ENCODE data around the gene BCAS1. TPM values are rescaled to one million over a fixed set of nuclear protein-coding genes. Genes with fewer than 3 reads are reported as not detected.
A peak's percentile ranks its signal among the peaks of the same experiment; 100 is the strongest.

The BCAS1 gene
- total RNA-seq, 1 experiment from 2014 or later: 1.8 TPM

GRCh38 chr20:54079652-54080051 is 9.3 kb upstream of the BCAS1 start:
- H3K4me1 ChIP-seq (replicated peaks): no peaks in the 10 kb centered on the region
- no peak for DNase-seq (ENCODE audit: low read depth in 1 of 2, low spot score in 2 of 2)
- no peaks in the 10 kb centered on the region for H3K36me3 ChIP-seq
- H3K4me3 ChIP-seq: no peak overlapping the region
- H3K27me3 ChIP-seq (replicated peaks): no peaks in the 10 kb centered on the region; the same call in 1 of the 2 replicates
- no peak overlapping the region for H3K27ac ChIP-seq
- no peaks in the 10 kb centered on the region for H3K9me3 ChIP-seq (replicated peaks)

DNA sequence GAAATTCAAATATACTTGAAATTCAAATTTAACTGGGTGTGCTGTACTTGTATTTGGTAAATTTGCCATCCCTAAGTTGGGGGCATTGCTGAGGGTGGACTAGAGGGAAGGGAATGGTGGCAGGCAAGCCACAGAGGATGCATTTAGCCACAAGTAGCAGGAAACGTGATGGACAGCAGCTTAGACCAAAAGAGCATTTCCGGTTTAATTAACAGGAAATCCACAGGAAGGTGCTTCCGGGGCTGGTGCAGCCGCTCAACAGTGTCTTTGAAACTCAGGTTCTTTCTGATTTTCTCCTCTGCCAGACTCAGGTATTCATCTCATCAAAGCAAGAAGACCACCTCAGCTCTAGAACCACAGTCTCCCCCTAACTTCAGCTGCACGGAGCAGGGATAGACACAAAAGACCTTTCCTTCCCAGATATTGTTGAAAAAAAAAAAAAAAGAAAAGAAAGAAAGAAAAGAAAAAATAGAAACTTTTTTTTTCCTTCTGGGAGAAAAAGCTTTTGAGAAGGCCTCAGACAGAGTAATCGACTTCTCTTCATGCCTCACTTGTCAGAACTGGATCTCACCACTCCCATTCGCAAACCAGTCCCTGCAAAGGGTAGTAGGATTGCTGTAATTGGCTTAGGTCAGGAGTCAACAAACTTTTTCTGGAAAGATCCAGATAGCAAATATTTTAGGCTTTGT is 8.0 kb upstream of the BCAS1 start:
- no peak for DNase-seq (ENCODE audit: low read depth in 1 of 2, low spot score in 2 of 2)
- H3K4me1 ChIP-seq (replicated peaks): no peaks in the 10 kb centered on the region
- H3K27me3 ChIP-seq (replicated peaks): no peaks in the 10 kb centered on the region; the same call in 1 of the 2 replicates
- H3K27ac ChIP-seq: no peak overlapping the region
- no peaks in the 10 kb centered on the region for H3K9me3 ChIP-seq (replicated peaks)
- no peaks in the 10 kb centered on the region for H3K36me3 ChIP-seq
- H3K4me3 ChIP-seq: no peak overlapping the region

- no peaks in the 10 kb centered on the region for H3K9me3 ChIP-seq (replicated peaks)
- H3K27ac ChIP-seq: no peak overlapping the region
- no peaks in the 10 kb centered on the region for H3K36me3 ChIP-seq
- no peaks in the 10 kb centered on the region; the same call in 1 of the 2 replicates for H3K27me3 ChIP-seq (replicated peaks)
- H3K4me3 ChIP-seq: no peak overlapping the region
- no peak for DNase-seq (ENCODE audit: low read depth in 1 of 2, low spot score in 2 of 2)
- no peaks in the 10 kb centered on the region for H3K4me1 ChIP-seq (replicated peaks)
Observed at GRCh38 chr20:54076259-54076658, 5.9 kb upstream of the BCAS1 start.

DNA sequence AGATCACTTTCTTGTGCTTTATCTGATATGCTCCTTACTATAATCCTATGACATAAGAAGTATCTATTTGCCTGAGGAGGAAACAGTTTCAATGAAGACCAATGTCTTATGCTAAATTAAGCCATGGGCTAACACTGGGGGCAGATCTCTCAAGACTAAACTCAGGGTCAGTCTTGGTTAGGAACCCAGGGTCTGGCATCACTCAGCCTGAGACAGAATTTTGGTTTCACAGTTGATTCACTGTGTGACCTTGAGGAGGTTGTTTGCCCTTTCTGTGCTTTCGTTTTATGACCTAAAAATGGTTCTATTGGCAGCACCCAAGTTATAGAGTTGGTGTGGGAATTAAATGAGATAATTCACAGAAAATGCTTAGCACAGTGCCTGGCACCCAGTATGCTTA is 4.9 kb upstream of the BCAS1 start:
- Histone ChIP-seq H3K36me3 (no peaks in the 10 kb centered on the region), H3K27ac (no peak overlapping the region), H3K9me3 (replicated peaks) (no peaks in the 10 kb centered on the region)

GRCh38 chr20:54074511-54074910 is 4.1 kb upstream of the BCAS1 start:
- no peak overlapping the region for H3K4me3 ChIP-seq
- H3K27me3 ChIP-seq (replicated peaks): no peaks in the 10 kb centered on the region
- H3K27ac ChIP-seq: no peak overlapping the region
- no peaks in the 10 kb centered on the region for H3K4me1 ChIP-seq (replicated peaks)
- H3K36me3 ChIP-seq: no peaks in the 10 kb centered on the region
- no peaks in the 10 kb centered on the region for H3K9me3 ChIP-seq (replicated peaks)
- no peak for DNase-seq (ENCODE audit: low read depth in 1 of 2, low spot score in 2 of 2)

More for the DNA sequence above, 4.9 kb upstream of the BCAS1 start:
- no peak for DNase-seq (ENCODE audit: low read depth in 1 of 2, low spot score in 2 of 2)
- Histone ChIP-seq H3K27me3 (replicated peaks) (no peaks in the 10 kb centered on the region; the same call in 1 of the 2 replicates), H3K4me1 (replicated peaks) (no peaks in the 10 kb centered on the region), H3K4me3 (no peak overlapping the region)

DNA sequence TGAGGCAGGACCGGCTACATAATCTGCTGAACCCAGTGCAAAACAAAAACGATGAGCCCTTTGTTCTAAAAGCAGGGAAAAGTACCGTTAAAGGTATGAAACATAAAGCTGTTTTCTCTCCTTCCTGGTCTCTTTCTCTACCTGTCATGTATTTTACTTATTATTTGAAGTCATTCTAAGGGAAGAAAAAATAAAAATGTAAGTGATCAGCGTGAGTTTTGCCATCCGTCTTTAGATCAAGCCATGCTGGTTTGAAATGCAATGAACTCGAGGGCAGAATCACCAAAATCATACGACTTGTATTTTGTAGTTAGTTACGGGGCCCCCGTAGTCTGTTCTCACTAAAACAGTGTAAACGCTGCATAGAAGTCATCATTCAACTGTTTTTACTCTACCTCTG is 2.9 kb upstream of the BCAS1 start:
- DNase-seq (ENCODE audit: low read depth in 1 of 2, low spot score in 2 of 2): no peak
- H3K36me3 ChIP-seq: no peaks in the 10 kb centered on the region
- no peaks in the 10 kb centered on the region for H3K9me3 ChIP-seq (replicated peaks)
- no peak overlapping the region for H3K4me3 ChIP-seq
- H3K27ac ChIP-seq: no peak overlapping the region
- H3K4me1 ChIP-seq (replicated peaks): no peaks in the 10 kb centered on the region
- no peaks in the 10 kb centered on the region for H3K27me3 ChIP-seq (replicated peaks)

GRCh38 chr20:54069501-54069971 is 858 bp downstream of the BCAS1 start:
- H3K36me3 ChIP-seq: no peaks in the 10 kb centered on the region
- H3K4me1 ChIP-seq (replicated peaks): peaks cover 19% of the 10 kb centered on the region
- no peaks in the 10 kb centered on the region for H3K9me3 ChIP-seq (replicated peaks)
- no peak for DNase-seq (ENCODE audit: low read depth in 1 of 2, low spot score in 2 of 2)
- no peak overlapping the region for H3K27ac ChIP-seq
- H3K4me3 ChIP-seq: no peak overlapping the region
- H3K27me3 ChIP-seq (replicated peaks): no peaks in the 10 kb centered on the region

DNA sequence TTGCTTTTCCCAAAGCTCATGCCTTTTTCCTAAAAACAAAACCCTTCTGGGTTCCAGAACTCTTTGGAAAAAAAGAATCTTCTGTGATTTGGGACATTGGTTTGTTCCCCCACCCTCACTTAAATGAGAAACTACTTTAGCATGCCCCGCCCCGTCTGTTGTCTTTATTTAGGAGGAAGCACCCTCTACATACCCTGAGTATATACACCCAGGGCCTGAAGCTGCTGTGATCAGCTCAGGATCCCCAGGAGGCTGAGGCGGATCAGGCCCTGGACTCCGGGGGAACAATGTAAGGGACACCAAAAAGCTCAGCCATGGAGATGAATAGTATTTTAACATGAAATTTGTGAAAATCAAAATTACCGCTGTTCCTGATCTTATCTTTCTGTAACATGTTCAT is 1.4 kb downstream of the BCAS1 start:
- no peak overlapping the region for H3K27ac ChIP-seq
- H3K36me3 ChIP-seq: no peaks in the 10 kb centered on the region
- no peak for DNase-seq (ENCODE audit: low read depth in 1 of 2, low spot score in 2 of 2)
- H3K4me1 ChIP-seq (replicated peaks): peaks cover 19% of the 10 kb centered on the region
- no peaks in the 10 kb centered on the region for H3K27me3 ChIP-seq (replicated peaks)
- H3K4me3 ChIP-seq: no peak overlapping the region
- H3K9me3 ChIP-seq (replicated peaks): no peaks in the 10 kb centered on the region

- DNase-seq (ENCODE audit: low read depth in 1 of 2, low spot score in 2 of 2): no peak
Observed at GRCh38 chr20:54068495-54068894, 1.9 kb downstream of the BCAS1 start.

GRCh38 chr20:54067606-54068174 is 2.7 kb downstream of the BCAS1 start:
- Histone ChIP-seq H3K27me3 (replicated peaks) (no peaks in the 10 kb centered on the region), H3K4me1 (replicated peaks) (peaks cover 19% of the 10 kb centered on the region), H3K4me3 (no peak overlapping the region), H3K9me3 (replicated peaks) (no peaks in the 10 kb centered on the region), H3K27ac (no peak overlapping the region), H3K36me3 (no peaks in the 10 kb centered on the region)
- DNase-seq (ENCODE audit: low read depth in 1 of 2, low spot score in 2 of 2): peak; percentile 57 to 75

More at GRCh38 chr20:54068495-54068894, 1.9 kb downstream of the BCAS1 start:
- Histone ChIP-seq H3K9me3 (replicated peaks) (no peaks in the 10 kb centered on the region), H3K27me3 (replicated peaks) (no peaks in the 10 kb centered on the region), H3K4me3 (no peak overlapping the region), H3K4me1 (replicated peaks) (peaks cover 19% of the 10 kb centered on the region), H3K27ac (no peak overlapping the region), H3K36me3 (no peaks in the 10 kb centered on the region)

DNA sequence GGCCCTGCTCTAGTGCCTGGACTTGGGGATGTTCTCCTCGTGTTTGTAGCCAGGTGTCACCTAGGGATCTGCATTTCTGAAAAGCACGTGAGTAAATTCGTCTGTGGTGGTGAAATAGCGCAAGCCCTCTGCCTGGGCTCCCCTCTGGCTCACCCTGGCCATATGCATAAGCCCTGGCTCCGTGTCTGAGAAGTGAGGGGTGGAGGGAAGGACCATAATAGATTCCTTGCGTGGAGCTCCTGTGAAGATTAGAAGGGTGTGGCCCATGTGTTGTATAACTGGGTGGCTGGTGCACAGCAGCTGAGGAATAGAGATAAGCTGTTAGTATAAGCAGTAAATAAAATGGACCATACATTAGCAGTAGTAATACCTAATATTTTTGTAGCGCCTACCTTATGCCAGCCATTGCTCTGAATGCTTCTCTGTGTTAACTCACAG is 4.8 kb downstream of the BCAS1 start:
- DNase-seq (ENCODE audit: low read depth in 1 of 2, low spot score in 2 of 2): no peak
- no peak overlapping the region for H3K27ac ChIP-seq
- no peaks in the 10 kb centered on the region for H3K36me3 ChIP-seq
- H3K4me1 ChIP-seq (replicated peaks): peaks cover 19% of the 10 kb centered on the region
- no peak overlapping the region for H3K4me3 ChIP-seq
- no peaks in the 10 kb centered on the region for H3K27me3 ChIP-seq (replicated peaks)
- no peaks in the 10 kb centered on the region for H3K9me3 ChIP-seq (replicated peaks)

DNA sequence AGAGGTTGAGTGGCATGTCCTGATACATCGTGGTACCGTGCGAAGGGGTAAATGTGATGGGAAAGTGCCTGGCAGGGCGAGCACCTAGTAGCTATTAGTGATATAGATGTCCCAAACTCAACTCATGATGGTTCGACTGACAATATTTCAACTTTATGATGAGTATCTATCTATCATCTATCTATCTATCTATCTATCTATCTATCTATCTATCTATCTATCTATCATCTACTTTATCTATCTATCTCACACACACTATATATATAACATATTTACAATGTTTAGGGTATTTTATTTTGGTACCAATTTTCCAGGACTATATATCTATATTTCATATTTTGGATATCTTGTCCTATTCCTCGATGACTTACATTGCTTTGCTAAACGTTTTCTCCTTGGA is 5.5 kb downstream of the BCAS1 start:
- no peaks in the 10 kb centered on the region for H3K9me3 ChIP-seq (replicated peaks)
- H3K4me1 ChIP-seq (replicated peaks): peaks cover 19% of the 10 kb centered on the region

DNA sequence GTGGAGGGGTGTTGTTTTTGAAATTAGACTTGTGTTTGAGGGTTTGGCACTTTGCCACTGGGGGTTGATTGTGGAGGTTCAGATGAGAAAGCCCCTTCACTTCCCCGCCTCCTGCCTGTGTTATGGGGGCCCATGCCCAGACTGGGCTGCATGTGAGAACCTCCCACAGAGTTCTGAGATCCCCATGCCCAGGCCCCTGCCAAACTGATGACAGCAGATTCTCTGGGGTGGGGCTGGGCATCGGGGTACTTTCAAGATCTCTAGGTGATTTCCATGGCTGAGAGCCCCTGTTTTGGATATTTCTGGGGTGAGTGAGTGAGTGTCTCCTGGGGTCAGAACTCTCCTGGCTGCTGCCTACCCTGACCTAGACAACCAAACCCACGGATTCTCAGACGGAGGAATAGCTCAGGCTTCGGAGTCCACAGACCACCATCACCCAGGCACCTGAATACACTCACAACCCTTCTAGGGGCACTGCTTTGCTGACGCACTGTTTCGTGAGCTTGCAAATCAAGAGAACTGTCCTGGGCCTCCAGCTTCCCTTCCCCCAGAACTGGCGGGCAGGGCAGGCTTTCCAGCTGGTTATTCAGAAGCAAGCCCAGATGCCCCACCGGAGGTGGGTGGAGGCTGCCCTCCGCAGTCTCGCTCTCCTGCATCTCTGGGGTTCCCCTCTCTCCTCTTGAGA is 6.3 kb downstream of the BCAS1 start:
- H3K27me3 ChIP-seq (replicated peaks): no peaks in the 10 kb centered on the region
- H3K4me3 ChIP-seq: no peak overlapping the region
- H3K27ac ChIP-seq: no peak overlapping the region
- no peaks in the 10 kb centered on the region for H3K36me3 ChIP-seq
- H3K9me3 ChIP-seq (replicated peaks): no peaks in the 10 kb centered on the region
- DNase-seq (ENCODE audit: low read depth in 1 of 2, low spot score in 2 of 2): no peak
- peaks cover 19% of the 10 kb centered on the region for H3K4me1 ChIP-seq (replicated peaks)

More for the DNA sequence above, 5.5 kb downstream of the BCAS1 start:
- H3K27me3 ChIP-seq (replicated peaks): no peaks in the 10 kb centered on the region
- no peak overlapping the region for H3K27ac ChIP-seq
- no peak for DNase-seq (ENCODE audit: low read depth in 1 of 2, low spot score in 2 of 2)
- H3K4me3 ChIP-seq: no peak overlapping the region
- H3K36me3 ChIP-seq: no peaks in the 10 kb centered on the region

GRCh38 chr20:54063580-54063979 is 6.8 kb downstream of the BCAS1 start:
- H3K27me3 ChIP-seq (replicated peaks): no peaks in the 10 kb centered on the region
- H3K27ac ChIP-seq: no peak overlapping the region
- no peak for DNase-seq (ENCODE audit: low read depth in 1 of 2, low spot score in 2 of 2)
- no peaks in the 10 kb centered on the region for H3K9me3 ChIP-seq (replicated peaks)
- H3K36me3 ChIP-seq: no peaks in the 10 kb centered on the region
- H3K4me1 ChIP-seq (replicated peaks): peaks cover 19% of the 10 kb centered on the region
- no peak overlapping the region for H3K4me3 ChIP-seq
